ENCODE data around the gene ELFN2.

DNA sequence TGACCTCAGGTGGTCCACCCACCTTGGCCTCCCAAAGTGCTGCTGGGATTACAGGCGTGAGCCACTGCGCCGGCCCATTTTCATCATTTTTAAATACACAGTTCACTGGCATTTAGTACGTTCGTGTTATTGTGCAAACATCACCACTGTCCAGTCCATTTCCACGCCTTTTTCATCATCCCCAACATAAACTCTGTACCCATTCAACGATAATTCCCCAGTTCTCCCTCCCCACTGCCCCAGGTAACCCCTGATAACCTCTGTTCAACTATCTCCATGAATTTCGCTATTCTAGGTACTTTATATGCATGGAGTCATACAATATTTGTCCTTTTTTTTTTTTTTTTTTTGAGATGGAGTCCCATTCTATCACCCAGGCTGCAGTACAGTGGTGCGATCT, 18.2 kb upstream of the ELFN2 start:
- TF ChIP-seq, protein P1, sequence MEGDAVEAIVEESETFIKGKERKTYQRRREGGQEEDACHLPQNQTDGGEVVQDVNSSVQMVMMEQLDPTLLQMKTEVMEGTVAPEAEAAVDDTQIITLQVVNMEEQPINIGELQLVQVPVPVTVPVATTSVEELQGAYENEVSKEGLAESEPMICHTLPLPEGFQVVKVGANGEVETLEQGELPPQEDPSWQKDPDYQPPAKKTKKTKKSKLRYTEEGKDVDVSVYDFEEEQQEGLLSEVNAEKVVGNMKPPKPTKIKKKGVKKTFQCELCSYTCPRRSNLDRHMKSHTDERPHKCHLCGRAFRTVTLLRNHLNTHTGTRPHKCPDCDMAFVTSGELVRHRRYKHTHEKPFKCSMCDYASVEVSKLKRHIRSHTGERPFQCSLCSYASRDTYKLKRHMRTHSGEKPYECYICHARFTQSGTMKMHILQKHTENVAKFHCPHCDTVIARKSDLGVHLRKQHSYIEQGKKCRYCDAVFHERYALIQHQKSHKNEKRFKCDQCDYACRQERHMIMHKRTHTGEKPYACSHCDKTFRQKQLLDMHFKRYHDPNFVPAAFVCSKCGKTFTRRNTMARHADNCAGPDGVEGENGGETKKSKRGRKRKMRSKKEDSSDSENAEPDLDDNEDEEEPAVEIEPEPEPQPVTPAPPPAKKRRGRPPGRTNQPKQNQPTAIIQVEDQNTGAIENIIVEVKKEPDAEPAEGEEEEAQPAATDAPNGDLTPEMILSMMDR (IDR thresholded peaks at IDR 0.05): no peak
- TF ChIP-seq POLR2AphosphoS5 (IDR thresholded peaks at IDR 0.05): no peak

Data from stomach (tissue), 4 donors.